ENCODE data around the gene SLC25A1. TPM values are rescaled to one million over a fixed set of nuclear protein-coding genes. Genes with fewer than 3 reads are reported as not detected.
A peak's percentile ranks its signal among the peaks of the same experiment; 100 is the strongest.

Gene SLC25A1
- total RNA-seq, 6 experiments from 2014 or later: 80.2 to 128 (median 114) TPM

DNA sequence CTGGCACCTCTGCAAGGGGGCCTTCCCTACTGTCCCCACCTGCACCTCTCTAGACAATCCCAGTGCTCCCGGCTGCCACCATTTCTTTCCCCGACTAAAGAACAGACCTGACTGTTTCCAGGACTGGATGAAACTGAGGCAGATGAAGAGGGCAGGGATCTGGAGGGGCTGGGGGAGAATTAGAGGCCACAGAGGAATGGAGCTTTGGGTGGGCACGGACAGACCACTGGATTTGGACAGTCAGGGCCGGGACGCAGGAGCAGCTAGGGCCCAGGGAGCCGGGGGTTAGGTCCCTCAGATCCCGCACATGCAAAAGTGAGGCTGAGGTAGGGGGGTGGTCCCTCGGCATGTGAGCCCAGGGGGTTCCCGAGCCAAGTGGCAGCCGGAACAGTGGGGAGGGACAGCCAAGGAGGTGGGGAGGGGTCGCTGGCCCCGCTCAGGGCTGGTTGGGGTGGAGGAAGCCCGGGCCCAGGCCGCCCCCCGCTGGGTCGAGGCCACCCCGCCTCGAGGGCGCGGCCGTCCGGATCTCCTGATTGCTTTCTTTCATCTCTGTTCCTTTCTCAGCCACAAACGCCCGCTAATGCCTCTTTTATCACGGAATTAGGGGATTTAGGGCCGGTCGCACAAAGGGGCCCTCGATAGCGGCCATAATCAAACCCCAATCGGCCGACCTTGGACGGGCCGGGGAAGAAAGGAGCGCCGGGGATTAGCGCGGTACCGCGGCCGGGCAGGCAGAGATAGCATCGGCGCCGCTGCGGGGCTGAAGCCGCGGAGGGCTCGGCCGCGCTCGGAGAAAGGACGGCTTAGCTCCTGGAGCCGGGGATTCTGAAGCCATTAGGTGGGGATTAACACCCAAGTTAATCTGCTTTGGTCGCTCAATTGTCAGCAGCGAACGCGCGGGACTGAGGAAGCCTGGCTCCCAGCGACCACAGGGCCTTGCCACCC is 9.3 kb downstream of the SLC25A1 start:
- intact Hi-C loops (cut with DNase I): no loop called here
- ATAC-seq (no peak), DNase-seq (peak in 1 of 3 donors; percentile 42)
- H3K4me1 ChIP-seq: peaks cover 0 to 32% (median 7%) of the 10 kb centered on the region in 4 donors
- H3K4me3 ChIP-seq: peak overlapping the region in 1 of 3 donors; percentile 26
- peaks cover 0 to 5% of the 10 kb centered on the region in 2 donors for H3K27me3 ChIP-seq
- TF ChIP-seq CTCF (IDR thresholded peaks at IDR 0.05) (no peak), POLR2A (IDR thresholded peaks at IDR 0.05) (no peak)
- no peaks in the 10 kb centered on the region for H3K9me3 ChIP-seq
- no peak overlapping the region for H3K27ac ChIP-seq
- WGBS (ENCODE audit: insufficient coverage, low coverage, low lambda C conversion rate, missing lambda C conversion rate): 6% methylated on average over 24 of the region's 58 CpGs
- no peaks in the 10 kb centered on the region for H3K36me3 ChIP-seq

DNA sequence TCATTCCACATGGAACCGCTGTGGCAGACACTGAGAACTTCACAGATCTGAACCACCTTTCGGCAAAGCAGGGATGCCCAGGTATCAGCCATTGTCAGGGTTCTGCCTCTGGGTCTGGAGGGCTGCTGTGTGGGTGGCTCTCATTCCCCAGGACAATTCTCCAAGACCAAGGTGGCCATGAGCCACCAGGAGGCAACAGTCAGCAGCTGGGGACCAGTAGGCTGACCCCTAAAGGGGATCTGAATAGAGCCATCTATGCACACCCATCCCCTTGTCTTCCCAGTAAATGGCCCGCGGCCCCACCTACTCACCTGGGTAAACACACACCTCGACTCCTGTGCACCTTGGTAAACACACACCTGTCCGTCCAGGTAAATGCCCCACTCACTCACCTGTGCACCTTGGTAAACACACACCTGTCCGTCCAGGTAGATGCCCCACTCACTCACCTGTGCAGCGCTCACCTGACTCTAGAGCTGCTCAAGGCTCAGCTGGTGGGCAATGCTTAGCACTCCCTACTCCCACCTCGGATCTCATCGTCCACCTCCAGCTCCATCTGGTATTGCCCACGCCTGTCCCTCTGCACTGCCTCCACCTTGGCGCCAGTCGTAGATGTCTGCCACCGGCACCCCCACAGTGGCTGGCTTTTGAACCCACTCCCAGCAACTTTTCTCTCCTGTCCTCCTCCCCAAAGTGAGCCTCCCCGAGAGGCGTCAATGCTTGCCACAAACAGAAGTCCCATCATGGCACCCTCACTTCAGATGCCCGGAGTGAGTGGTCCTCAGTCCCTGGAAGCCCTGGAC is 10.2 kb downstream of the SLC25A1 start:
- TF ChIP-seq CTCF (IDR thresholded peaks at IDR 0.05) (no peak), POLR2A (IDR thresholded peaks at IDR 0.05) (no peak)
- Histone ChIP-seq H3K4me1 (peaks cover 0 to 22% (median 5%) of the 10 kb centered on the region in 4 donors), H3K27ac (no peak overlapping the region), H3K9me3 (no peaks in the 10 kb centered on the region), H3K36me3 (no peaks in the 10 kb centered on the region), H3K27me3 (peaks cover 0 to 5% of the 10 kb centered on the region in 2 donors), H3K4me3 (no peak overlapping the region)
- intact Hi-C loops (cut with DNase I): no loop called here
- DNase-seq (peak in 1 of 3 donors; percentile 35), ATAC-seq (no peak)
- 67% methylated on average over 7 of the region's 17 CpGs for WGBS (ENCODE audit: insufficient coverage, low coverage, low lambda C conversion rate, missing lambda C conversion rate)

- peaks cover 0 to 12% (median under 1%) of the 10 kb centered on the region in 4 donors for H3K4me1 ChIP-seq
- DNase-seq (no peak), ATAC-seq (no peak)
- intact Hi-C loops (cut with DNase I): no loop called here
- H3K36me3 ChIP-seq: no peaks in the 10 kb centered on the region
- WGBS (ENCODE audit: insufficient coverage, low coverage, low lambda C conversion rate, missing lambda C conversion rate): 53% methylated on average over 2 of the region's 13 CpGs
- no peak overlapping the region for H3K4me3 ChIP-seq
- TF ChIP-seq POLR2A (IDR thresholded peaks at IDR 0.05) (no peak), CTCF (IDR thresholded peaks at IDR 0.05) (no peak)
- H3K27me3 ChIP-seq: peaks cover 0 to 5% of the 10 kb centered on the region in 2 donors
- H3K9me3 ChIP-seq: no peaks in the 10 kb centered on the region
- no peak overlapping the region for H3K27ac ChIP-seq
Observed at GRCh38 chr22:19167106-19167869, 11.2 kb downstream of the SLC25A1 start.

- intact Hi-C loops (cut with DNase I): no loop called here
- Histone ChIP-seq H3K9me3 (no peaks in the 10 kb centered on the region), H3K4me3 (no peak overlapping the region), H3K4me1 (peaks cover 0 to 9% (median 0%) of the 10 kb centered on the region in 4 donors), H3K27ac (no peak overlapping the region), H3K27me3 (peaks cover 0 to 5% of the 10 kb centered on the region in 2 donors), H3K36me3 (no peaks in the 10 kb centered on the region)
- 76% methylated on average over 6 of the region's 8 CpGs for WGBS (ENCODE audit: insufficient coverage, low coverage, low lambda C conversion rate, missing lambda C conversion rate)
- DNase-seq (no peak), ATAC-seq (no peak)
- TF ChIP-seq POLR2A (IDR thresholded peaks at IDR 0.05) (no peak), CTCF (IDR thresholded peaks at IDR 0.05) (no peak)
Observed at GRCh38 chr22:19166421-19166820, 12.1 kb downstream of the SLC25A1 start.
